Measurements from ENCODE around the gene ADCY6. TPM values are rescaled to one million over a fixed set of nuclear protein-coding genes. Genes with fewer than 3 reads are reported as not detected.
A peak's percentile ranks its signal among the peaks of the same experiment; 100 is the strongest.

The ADCY6 gene
- total and polyA plus RNA-seq, 2 donors (not counting 1 experiment from before 2014, with no cell fraction given) = 27.4 to 53.2 TPM

- H3K9ac ChIP-seq (ENCODE audit: insufficient read depth, low read length) = peak overlapping the region; percentile 72
- TF ChIP-seq EZH2 (IDR thresholded peaks at IDR 0.05; ENCODE audit: low read length, missing control alignments) (no peak), CTCF (conservative IDR thresholded peaks at IDR 0.05 in 1 of 2, IDR thresholded peaks at IDR 0.05 in 1 of 2; ENCODE audit: low read depth in 1 of 2, low read length in 2 of 2) (no peak)
- peaks cover 24% of the 10 kb centered on the region for H3K79me2 ChIP-seq (ENCODE audit: control insufficient read depth, insufficient read depth, low read length)
- H4K20me1 ChIP-seq (ENCODE audit: control insufficient read depth, extremely low read depth, insufficient read depth, low read length) = no peaks in the 10 kb centered on the region
- H3K9me3 ChIP-seq (ENCODE audit: control insufficient read depth, insufficient read depth, low read depth, low read length) = no peaks in the 10 kb centered on the region
- H3K4me3 ChIP-seq (replicated peaks in 1 of 4; ENCODE audit: control extremely low read depth in 1 of 4, insufficient read depth in 1 of 4, low read depth in 3 of 4, low read length in 4 of 4) = peak overlapping the region; percentile 78 to 89 (median 84)
- no peak for DNase-seq (ENCODE audit: low read depth in 2 of 2)
- no peaks in the 10 kb centered on the region for H3K27me3 ChIP-seq (ENCODE audit: control insufficient read depth, insufficient read depth, low read length)
- no peaks in the 10 kb centered on the region for H3K36me3 ChIP-seq (ENCODE audit: control insufficient read depth, insufficient read depth, low read length)
- H3K4me1 ChIP-seq (ENCODE audit: control insufficient read depth, extremely low read depth, insufficient read depth, low read length) = peaks cover 6% of the 10 kb centered on the region
- peak overlapping the region; percentile 91 for H3K4me2 ChIP-seq (ENCODE audit: extremely low read depth, insufficient read depth, low read length)
- peak overlapping the region; percentile 38 for H3K27ac ChIP-seq (ENCODE audit: insufficient read depth, low read length)
- H2AFZ ChIP-seq (ENCODE audit: low read length) = no peak overlapping the region
Measured at GRCh38 chr12:48787791-48788523, 932 bp downstream of the ADCY6 start.

- H3K27ac ChIP-seq (ENCODE audit: insufficient read depth, low read length) = no peak overlapping the region
- H3K36me3 ChIP-seq (ENCODE audit: control insufficient read depth, insufficient read depth, low read length) = peaks cover 4% of the 10 kb centered on the region
- H3K4me3 ChIP-seq (replicated peaks in 1 of 4; ENCODE audit: control extremely low read depth in 1 of 4, insufficient read depth in 1 of 4, low read depth in 3 of 4, low read length in 4 of 4) = peak overlapping the region; percentile 78 to 89 (median 84)
- no peaks in the 10 kb centered on the region for H3K9me3 ChIP-seq (ENCODE audit: control insufficient read depth, insufficient read depth, low read depth, low read length)
- H3K9ac ChIP-seq (ENCODE audit: insufficient read depth, low read length) = no peak overlapping the region
- no peak for DNase-seq (ENCODE audit: low read depth in 2 of 2)
- H3K4me1 ChIP-seq (ENCODE audit: control insufficient read depth, extremely low read depth, insufficient read depth, low read length) = peaks cover 6% of the 10 kb centered on the region
- H4K20me1 ChIP-seq (ENCODE audit: control insufficient read depth, extremely low read depth, insufficient read depth, low read length) = no peaks in the 10 kb centered on the region
- no peak overlapping the region for H2AFZ ChIP-seq (ENCODE audit: low read length)
- H3K79me2 ChIP-seq (ENCODE audit: control insufficient read depth, insufficient read depth, low read length) = peaks cover 24% of the 10 kb centered on the region
- TF ChIP-seq EZH2 (IDR thresholded peaks at IDR 0.05; ENCODE audit: low read length, missing control alignments) (no peak), CTCF (conservative IDR thresholded peaks at IDR 0.05 in 1 of 2, IDR thresholded peaks at IDR 0.05 in 1 of 2; ENCODE audit: low read depth in 1 of 2, low read length in 2 of 2) (no peak)
- no peaks in the 10 kb centered on the region for H3K27me3 ChIP-seq (ENCODE audit: control insufficient read depth, insufficient read depth, low read length)
- peak overlapping the region; percentile 91 for H3K4me2 ChIP-seq (ENCODE audit: extremely low read depth, insufficient read depth, low read length)
Measured at GRCh38 chr12:48786591-48787544, 2.0 kb downstream of the ADCY6 start.

- Histone ChIP-seq H3K9me3 (ENCODE audit: control insufficient read depth, insufficient read depth, low read depth, low read length) (no peaks in the 10 kb centered on the region), H3K4me3 (replicated peaks in 1 of 4; ENCODE audit: control extremely low read depth in 1 of 4, insufficient read depth in 1 of 4, low read depth in 3 of 4, low read length in 4 of 4) (no peak overlapping the region), H3K4me2 (ENCODE audit: extremely low read depth, insufficient read depth, low read length) (no peak overlapping the region), H3K4me1 (ENCODE audit: control insufficient read depth, extremely low read depth, insufficient read depth, low read length) (peaks cover 12% of the 10 kb centered on the region), H3K79me2 (ENCODE audit: control insufficient read depth, insufficient read depth, low read length) (peaks cover 21% of the 10 kb centered on the region), H3K9ac (ENCODE audit: insufficient read depth, low read length) (no peak overlapping the region), H4K20me1 (ENCODE audit: control insufficient read depth, extremely low read depth, insufficient read depth, low read length) (no peaks in the 10 kb centered on the region), H3K27ac (ENCODE audit: insufficient read depth, low read length) (no peak overlapping the region), H3K27me3 (ENCODE audit: control insufficient read depth, insufficient read depth, low read length) (no peaks in the 10 kb centered on the region), H2AFZ (ENCODE audit: low read length) (no peak overlapping the region), H3K36me3 (ENCODE audit: control insufficient read depth, insufficient read depth, low read length) (peaks cover 8% of the 10 kb centered on the region)
- DNase-seq (ENCODE audit: low read depth in 2 of 2) = no peak
- no peak for TF ChIP-seq CTCF (conservative IDR thresholded peaks at IDR 0.05 in 1 of 2, IDR thresholded peaks at IDR 0.05 in 1 of 2; ENCODE audit: low read depth in 1 of 2, low read length in 2 of 2)
- TF ChIP-seq EZH2 (IDR thresholded peaks at IDR 0.05; ENCODE audit: low read length, missing control alignments) = no peak
Measured at GRCh38 chr12:48783432-48783831, 5.5 kb downstream of the ADCY6 start.
